HG02759 (cell line): ENCODE data around the gene NKTR.

Source experiments
- ATAC-seq: cut with Tn5 transposase; IDR thresholded peaks from one replicate; pipeline ENCODE4 v1.9.1; 2021; ENCODE audit warnings: mild to moderate bottlenecking, moderate library complexity; ENCODE audit not compliant: unreplicated experiment

Gene NKTR

GRCh38 chr3:42680271-42680670, 79.8 kb downstream of the NKTR start:
- ATAC-seq = no peak

DNA sequence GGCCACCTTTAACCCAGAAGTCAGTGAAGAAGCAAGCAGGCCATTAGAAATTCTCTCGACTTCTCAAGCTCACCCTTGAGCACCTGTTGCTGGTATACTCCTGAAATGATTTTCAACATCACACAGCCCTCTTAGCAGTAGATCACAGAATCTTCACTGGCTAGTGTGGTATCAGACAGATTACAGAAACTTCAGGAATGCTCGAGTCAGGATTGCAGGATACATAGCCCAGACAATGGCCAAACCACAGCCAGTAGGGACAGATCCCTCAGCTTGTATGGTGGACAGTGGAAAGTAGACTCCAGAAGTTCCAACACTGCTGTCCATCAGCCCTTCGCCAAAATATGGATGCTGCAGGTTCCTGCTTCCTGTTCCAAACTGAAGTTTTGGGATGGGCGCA, 80.3 kb downstream of the NKTR start:
- no peak for ATAC-seq

GRCh38 chr3:42681361-42682038, 81.0 kb downstream of the NKTR start:
- no peak for ATAC-seq

- no peak for ATAC-seq
These were observed 82.0 kb downstream of the NKTR start for GRCh38 chr3:42682301-42683070.

DNA sequence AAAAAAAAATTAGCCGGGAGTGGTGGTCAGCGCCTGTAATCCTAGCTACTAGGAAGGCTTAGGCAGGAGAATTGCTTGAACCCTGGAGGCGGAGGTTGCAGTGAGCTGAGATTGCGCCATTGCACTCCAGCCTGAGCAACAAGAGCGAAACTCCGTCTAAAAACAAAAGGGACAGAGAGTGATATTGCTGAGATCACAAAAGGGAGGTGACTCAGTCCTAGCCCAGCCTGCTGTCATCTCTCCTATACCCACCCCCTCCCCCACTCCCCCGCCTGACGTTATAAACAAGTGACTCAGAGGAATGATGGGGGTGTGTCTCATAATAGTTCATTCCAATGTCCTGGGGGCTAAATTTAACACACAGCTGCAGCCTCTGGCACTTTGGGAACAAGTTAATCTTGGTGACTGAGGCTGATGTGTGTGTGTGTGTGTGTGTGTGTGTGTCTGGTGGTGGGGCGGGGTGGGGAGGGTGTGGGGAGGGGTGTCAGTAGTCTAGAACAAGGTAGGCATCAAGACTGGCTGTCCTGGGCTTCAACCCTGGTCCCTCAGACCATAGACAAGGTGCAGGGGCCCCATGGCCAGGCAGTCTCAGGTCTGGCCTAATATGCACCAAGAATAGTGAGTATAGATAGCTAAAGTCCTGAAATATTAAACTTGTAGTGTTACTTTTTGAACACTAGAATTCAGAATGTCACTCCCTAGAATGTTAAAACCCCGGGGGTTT, 83.6 kb downstream of the NKTR start:
- ATAC-seq = no peak

- ATAC-seq = no peak
These were observed 84.3 kb downstream of the NKTR start for GRCh38 chr3:42684632-42685362.

- no peak for ATAC-seq
These were observed 84.9 kb downstream of the NKTR start, which contains the start of gene KLHL40 for GRCh38 chr3:42685363-42685881. Gene KLHL40, plus strand, starts transcription at chr3:42685537. Its CDS starts 82 bp downstream, at chr3:42685619.

DNA sequence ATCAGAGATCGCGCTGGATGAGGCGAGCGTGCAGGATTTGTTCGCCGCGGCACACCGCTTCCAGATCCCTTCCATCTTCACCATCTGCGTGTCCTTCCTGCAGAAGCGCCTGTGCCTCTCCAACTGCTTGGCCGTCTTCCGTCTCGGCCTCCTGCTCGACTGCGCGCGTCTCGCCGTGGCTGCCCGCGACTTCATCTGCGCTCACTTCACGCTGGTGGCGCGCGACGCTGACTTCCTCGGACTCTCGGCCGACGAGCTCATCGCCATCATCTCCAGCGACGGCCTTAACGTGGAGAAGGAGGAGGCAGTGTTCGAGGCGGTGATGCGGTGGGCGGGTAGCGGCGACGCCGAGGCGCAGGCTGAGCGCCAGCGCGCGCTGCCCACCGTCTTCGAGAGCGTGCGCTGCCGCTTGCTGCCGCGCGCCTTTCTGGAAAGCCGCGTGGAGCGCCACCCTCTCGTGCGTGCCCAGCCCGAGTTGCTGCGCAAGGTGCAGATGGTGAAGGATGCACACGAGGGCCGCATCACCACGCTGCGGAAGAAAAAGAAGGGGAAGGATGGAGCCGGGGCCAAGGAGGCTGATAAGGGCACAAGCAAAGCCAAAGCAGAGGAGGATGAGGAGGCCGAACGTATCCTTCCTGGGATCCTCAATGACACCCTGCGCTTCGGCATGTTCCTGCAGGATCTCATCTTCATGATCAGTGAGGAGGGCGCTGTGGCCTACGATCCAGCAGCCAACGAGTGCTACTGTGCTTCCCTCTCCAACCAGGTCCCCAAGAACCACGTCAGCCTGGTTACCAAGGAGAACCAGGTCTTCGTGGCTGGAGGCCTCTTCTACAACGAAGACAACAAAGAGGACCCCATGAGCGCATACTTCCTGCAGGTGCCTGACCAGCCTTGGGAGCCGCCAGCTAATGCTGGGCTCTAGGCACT, 85.7 kb downstream of the NKTR start:
- ATAC-seq = no peak

- ATAC-seq = no peak
These were observed 86.6 kb downstream of the NKTR start for GRCh38 chr3:42686832-42687650.

GRCh38 chr3:42688016-42688415, 87.5 kb downstream of the NKTR start:
- no peak for ATAC-seq

DNA sequence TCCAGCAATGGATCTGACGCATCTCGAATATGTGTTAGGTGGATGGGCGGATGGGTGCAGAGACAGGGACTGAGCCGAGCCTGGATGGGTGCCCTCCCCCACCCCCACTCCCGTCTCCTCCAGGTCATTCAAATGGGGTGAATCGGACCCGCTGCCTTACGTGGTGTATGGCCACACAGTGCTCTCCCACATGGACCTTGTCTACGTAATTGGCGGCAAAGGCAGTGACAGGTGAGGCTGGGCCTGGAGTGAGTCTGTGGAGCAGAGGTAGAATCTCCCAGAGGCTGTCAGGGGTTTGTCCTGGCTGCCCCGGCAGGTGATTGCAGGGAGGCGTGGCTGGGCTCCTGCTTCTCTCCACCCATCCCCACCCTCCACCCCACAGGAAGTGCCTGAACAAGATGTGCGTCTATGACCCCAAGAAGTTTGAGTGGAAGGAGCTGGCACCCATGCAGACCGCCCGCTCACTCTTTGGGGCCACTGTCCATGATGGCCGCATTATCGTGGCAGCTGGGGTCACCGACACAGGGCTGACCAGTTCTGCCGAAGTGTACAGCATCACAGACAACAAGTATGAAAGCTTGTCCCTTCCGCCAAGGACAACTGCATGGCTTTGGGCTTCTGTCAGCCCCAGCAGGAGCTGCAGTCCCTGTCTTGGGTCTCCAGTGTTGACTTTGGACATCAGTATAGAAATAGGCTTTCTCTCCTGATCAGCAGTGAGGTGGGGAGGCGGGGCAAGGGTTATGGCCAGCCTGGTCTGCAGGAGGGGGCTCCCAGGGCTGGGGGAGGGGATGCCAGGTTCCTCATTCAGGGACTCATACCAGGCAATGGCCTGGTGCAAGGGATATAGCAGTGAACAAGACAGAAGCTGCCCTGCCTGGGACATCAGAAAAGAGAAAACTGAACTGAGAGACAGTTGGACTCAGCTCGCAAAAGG, 88.3 kb downstream of the NKTR start:
- no peak for ATAC-seq

GRCh38 chr3:42689421-42690014, 89.0 kb downstream of the NKTR start:
- ATAC-seq = no peak

GRCh38 chr3:42690191-42690590, 89.7 kb downstream of the NKTR start:
- ATAC-seq = no peak

DNA sequence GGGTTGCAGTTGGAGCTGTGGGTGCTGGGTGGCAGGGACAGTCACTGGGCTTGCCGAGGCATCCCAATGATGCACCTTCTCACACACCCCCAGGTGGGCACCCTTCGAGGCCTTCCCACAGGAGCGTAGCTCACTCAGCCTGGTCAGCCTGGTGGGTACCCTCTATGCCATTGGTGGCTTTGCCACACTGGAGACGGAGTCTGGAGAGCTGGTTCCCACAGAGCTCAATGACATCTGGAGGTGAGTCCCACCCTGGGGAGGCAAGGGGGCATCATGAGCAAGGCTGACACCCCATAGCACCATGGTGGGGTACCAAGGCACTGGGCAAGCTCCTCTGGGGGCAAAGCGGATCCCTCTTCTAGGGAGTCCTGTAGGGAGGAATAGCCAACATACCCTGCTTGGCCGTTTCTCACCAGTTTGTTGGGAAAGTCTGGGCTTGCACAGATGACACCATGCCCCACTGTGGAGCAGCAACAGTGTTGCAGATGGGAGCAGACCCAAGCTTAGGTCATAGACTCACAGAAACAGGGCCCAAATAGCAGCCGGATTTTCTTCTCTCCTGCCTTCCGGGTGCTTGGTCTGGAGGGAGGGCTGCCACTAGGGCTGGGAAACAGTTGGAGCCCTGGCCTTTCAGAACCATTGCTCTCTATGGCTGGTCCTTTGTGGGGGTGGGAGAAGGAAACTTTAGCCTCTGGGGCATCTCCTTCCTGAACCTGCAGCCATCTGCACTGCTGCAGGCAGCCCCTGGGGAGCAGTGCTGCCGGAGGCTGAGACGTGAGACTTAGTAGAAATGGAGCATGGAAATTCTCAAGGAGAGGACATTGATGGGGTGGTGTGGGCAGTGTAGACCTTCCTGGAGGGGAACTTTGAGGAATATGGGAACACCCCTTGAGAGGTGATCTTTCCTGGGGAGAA, 90.5 kb downstream of the NKTR start:
- no peak for ATAC-seq

- ATAC-seq = no peak
These were observed 91.6 kb downstream of the NKTR start for GRCh38 chr3:42691816-42692666.
